Activated effector memory CD4-positive, alpha-beta T cell treated with anti-CD3 and anti-CD28 coated beads, Interleukin-2, amount 50 U/mL, for 16 hours (primary cell): ENCODE data around the gene TMEM243.
"Not testable (repeated sequence)": the region's sequence is repeated elsewhere in the genome, so short reads cannot be mapped to it uniquely, and the experiment has no call there.

Source experiments
- DNase-seq: peaks from one replicate; pipeline ENCODE4 v3.0.0-alpha.2; 2020

The TMEM243 gene

DNA sequence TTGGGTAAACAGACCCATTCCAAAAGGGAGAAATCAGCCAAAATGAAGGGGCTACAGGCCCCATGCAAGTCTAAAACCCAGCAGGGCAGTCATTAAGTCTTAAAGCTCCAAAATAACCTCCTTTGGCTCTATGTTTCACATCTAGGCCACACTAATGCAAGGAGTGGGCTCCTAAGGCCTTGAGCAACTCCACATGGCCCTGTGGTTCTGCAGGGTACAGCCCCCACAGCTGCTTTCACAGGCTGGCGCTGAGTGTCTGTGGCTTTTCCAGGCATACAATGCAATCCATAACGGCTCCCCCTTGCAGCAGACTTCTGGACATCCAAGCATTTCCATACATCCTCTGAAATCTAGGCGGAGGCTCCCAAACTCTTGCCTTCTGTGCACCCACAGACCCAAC lies 9.0 kb downstream of the TMEM243 start:
- DNase-seq, result no peak

DNA sequence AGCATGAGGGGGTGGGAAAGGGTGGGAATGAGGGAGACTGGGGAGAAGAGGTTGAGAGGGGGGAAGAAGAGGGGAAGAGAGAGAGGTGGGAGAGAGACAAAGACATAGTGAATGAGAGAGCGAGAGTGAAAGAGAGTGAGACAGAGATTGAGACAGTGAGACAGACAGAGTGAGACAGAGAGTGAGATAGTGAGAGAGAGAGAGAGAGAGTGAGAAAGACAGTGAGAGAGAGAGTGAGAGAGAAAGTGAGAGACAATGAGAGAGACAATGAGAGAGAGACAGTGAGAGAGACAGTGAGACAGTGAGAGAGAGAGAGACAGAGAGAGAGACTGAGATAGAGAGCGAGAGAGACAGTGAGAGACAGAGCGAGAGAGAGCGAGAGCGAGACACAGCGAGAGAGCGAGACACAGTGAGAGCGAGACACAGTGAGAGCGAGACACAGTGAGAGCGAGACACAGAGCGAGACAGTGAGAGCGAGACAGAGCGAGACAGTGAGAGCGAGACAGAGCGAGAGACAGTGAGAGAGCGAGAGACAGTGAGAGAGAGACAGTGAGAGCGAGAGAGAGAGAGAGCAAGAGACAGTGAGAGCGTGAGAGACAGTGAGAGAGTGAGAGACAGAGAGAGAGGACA lies 10.1 kb downstream of the TMEM243 start:
- DNase-seq, result no peak

DNA sequence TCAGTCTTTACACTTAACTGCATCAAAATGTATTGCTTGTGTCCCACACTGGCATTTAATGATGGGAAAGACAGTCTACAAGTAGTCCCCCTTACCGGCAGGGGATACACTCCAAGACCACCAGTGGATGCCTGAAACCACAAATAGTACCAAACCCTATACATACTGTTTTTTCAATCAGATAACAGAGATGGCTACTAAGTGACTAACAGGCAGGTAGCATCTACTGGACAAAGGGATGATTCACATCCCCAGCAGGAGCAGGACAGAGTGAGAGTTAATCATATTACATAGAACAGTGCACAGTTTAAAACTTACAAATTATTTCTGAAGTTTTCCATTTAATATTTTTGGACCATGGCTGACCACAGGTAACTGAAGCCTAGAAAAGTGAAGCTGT lies 13.2 kb downstream of the TMEM243 start:
- DNase-seq, result no peak

DNA sequence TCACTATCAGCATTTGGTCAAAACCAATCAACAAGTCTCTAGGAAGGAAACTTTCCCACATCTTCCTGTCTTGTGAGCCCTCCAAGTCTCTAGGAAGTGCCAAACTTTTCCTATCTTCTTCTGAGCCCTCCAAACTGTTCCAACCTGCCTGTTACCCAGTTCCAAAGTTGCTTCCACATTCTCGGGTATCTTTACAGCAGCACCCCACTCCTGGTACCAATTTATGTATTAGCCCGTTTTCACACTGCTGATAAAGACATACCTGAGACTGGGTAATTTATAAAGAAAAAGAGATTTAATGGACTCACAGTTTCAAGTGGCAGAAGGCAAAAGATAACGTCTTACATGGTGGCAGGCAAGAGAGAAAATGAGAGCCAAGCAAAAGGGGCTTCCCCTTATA lies 13.8 kb downstream of the TMEM243 start:
- not testable (repeated sequence) for DNase-seq

DNA sequence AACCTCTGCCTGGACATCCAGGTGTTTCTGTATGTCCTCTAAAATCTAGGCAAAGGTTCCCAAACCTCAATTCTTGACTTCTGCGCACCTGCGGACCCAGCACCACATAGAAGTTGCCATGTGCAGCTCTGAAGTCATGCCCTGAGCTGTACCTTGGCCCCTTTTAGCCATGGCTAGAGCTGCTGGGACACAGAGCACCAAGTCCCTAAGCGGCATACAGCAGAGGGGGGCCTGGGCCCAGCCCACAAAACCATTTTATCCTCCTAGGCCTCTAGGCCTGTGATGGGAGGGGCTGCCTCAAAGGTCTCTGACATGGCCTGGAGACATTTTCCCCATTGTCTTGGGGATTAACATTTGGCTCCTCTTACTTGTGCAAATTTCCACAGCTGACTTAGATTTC lies 14.6 kb downstream of the TMEM243 start:
- DNase-seq, result no peak

DNA sequence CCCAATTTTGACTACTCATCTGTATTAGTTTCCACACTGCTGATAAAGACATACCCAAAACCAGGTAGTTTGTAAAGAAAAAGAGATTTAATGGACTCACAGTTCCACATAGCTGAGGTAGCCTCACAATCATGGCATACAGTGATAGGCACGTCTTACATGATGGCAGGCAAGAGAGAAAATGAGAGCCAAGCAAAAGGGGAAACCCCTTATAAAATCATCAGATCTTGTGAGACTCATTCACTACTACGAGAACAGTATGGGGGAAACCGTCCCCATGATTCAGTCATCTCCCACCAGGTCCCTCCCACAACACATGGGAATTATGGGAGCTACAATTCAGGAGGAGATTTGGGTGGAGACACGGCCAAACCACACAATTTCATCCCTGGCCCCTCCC lies 15.6 kb downstream of the TMEM243 start:
- DNase-seq, result not testable (repeated sequence)

DNA sequence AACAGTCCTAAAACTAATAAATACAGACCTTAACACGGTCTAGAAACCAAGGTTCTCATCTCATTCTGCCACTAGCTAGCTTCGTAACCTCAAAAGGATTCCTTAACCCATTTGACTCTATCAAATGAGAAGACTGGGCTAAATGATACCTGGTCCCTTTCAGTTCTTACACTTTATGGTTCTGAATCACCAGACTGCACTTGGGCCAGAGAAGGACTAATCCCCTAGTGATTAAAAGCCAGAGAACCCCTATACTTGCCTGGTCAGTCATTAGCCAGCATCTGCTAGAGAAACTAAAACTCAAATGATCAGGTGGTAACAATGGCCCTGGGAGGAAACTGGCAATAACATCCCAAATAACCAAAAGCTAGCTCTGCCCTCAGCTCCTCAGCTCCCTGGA lies 16.8 kb downstream of the TMEM243 start:
- DNase-seq, result no peak

DNA sequence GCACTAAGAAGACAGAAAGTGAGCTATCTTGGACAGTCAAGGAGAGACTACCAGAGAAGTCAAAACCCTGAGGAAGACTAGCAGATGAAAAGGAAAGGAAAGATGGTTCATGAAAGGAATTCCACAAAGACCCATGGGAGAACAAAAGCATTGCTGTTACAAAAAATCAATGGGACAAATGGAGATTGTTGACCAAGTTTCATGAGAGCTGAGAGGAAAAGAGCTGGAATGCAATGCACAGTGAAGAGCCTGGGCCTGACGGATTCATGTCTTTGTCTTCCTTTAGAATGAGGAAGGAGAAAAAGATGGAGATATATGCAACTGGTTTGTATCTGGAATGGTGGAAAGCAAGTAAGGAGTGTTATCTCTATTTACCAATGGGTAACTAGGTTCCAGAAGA lies 17.3 kb downstream of the TMEM243 start:
- no peak for DNase-seq

DNA sequence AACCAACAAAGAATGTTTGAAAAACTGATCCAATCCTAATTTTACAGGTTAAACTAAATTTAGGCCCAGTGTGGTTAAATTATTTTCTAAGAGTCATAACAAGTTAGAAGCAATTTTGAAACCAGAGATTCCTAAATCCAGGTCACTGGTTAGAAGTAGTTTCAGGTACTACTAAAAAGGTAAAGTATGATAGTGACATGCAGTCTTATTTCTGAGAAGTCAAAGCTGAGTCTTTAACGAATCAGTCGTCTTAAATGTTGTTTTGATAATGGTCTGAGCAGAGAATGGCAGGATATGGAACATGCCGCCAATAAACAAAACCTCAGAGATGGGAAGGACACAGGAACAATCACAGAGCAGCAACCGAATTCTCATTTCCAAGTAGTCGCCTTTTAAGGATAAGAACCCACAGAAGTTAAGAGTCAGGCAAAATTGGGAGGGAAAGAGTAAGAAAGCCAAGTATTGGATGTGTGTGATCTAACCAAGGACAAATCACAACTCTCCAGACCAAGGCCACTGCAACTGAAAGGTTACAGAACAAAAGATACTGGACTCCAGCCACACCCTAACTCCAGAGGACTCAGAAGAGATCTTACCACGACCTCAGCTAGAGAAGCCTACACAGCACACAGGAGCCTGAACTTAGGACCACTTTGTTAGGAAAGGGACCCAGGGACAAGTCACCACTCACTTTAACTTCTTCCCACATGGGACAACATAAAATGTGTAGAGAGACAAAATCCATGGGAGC lies 19.7 kb downstream of the TMEM243 start:
- DNase-seq, result no peak

DNA sequence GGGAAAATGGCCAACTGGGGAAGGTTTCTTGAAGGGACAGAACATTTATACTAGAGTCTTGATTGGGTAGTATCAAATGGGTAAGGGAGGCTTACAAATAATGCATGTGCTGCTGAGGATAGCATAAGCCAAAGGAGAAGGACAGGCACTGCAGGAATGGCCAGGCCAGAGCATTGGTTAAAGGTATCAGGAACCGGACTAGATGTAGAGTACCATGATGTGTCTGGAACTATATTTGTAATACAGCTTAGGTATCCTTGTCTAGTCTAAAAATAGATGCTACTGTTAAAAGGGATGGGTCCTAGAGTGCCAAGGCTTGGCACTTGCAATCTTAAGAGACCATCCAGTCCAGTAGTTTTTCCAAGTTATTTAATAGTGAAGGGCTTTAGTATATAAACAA lies 20.3 kb downstream of the TMEM243 start:
- no peak for DNase-seq

DNA sequence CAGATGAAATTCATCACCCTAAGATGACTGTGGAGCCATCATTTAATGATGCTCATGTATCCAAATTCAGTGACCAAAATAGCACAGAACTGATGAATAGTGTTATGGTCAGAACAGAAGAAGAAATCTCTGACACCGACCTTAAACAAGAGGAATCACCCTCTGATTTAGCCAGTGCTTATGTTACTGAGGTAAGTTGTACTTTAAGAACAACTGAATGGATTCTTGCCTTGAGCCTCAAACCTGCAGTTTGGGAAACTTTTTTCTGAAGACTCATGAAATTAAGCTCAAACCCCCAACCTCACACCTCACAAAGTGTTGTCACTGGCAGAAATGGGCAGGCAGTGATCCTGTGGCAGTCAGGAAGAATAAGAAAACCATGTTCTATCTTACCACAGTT lies 25.6 kb downstream of the TMEM243 start:
- no peak for DNase-seq

DNA sequence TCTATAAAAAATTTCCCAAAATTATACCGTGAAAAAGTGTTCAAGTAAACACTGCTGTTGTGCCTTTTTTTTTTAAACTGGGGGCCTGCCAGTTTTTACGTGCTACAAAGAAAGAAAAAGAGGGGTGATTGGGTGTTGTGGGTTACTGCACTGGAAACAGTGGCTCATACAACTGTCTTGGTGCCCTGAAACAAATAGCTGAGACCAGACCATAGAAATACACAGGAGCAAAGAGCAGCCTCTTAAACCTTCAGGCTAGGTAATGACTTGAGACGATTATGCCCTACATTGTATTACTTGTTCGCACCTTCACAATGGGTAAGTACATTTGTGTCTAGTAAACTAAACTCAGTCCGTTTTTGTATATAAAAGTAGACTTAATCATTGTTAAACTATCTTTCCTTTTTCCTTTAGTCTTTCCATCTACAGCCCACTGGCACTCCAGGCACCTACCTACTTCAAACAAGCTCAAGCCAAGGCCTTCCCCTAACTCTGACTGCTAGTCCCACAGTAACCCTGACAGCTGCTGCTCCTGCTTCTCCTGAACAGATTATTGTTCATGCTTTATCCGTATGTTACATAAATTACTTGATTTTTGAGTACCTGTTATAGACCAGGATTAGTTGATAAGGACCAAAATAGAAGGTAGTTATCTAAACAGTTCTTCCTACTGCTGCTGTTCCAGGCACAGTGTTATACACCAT lies 26.6 kb downstream of the TMEM243 start:
- no peak for DNase-seq

DNA sequence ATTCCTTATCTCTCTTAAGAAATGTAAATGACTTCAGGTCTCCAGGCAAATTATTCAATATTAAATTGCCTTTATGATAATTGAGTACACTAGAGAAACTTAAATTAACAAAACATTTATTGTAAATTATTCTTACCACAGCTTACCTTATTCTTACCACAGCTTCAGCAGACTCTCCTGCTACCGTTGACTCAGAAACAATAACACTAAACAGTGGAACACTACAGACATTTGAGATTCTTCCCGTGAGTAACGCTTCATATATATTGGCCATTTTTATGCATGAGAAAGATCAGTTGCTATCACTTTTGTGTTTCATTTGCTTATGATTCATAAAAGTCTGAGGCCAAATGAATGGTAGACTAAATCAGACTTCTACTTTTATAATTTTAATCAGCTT lies 28.7 kb downstream of the TMEM243 start:
- no peak for DNase-seq

DNA sequence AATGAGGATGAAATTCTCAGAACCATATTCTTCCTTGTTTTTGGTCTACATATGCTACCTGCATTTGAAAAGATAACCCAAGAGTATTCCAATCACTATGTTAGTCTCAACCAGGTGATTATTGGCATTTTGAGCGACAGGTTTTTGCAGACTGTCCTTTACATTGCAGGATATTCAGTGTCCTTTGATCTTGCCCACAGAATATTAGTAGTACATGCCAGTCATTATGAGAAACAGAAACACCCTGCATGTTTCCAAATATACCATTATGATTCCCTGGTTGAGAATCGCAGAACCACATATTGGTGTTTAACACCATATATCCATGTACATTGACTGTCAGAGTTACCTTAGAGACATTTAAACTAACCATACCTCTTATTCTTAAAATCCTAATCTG lies 30.6 kb downstream of the TMEM243 start:
- no peak for DNase-seq

DNA sequence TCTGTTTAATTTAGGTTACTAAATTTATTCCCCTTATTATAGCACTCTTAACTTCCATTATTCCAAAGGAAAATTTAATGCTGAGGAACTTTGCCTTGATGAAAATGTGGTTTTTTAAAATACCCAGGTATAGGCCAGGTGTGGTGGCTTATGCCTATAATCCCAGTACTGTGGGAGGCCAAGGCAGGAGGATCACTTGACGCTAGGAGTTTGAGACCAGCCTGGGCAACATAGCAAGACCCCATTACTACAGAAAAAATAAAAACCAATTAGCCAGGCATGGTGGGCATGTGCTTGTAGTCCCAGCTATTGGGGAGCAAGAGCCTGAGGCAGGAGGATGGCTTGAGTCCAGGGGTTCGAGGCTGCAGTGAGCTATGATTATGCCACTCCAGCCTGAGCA lies 32.4 kb downstream of the TMEM243 start:
- DNase-seq, result no peak

DNA sequence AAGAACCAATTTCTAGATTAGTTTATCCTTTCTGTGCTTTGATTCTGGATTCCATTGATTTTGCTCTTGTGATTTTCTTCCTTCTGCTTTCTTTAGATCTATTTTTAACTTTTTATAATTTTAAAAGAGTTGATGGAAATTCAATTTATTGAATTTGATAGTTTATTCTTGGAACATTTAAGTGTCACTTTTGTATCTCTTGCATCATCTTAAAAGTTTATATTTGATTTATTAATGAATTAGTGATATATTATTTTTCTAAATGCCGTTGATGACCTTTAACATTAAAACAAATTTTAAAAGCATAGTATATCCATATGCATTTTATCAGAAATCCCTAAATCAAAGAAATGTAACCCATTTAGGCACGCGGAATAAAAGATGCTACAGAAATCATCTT lies 40.4 kb downstream of the TMEM243 start:
- no peak for DNase-seq

DNA sequence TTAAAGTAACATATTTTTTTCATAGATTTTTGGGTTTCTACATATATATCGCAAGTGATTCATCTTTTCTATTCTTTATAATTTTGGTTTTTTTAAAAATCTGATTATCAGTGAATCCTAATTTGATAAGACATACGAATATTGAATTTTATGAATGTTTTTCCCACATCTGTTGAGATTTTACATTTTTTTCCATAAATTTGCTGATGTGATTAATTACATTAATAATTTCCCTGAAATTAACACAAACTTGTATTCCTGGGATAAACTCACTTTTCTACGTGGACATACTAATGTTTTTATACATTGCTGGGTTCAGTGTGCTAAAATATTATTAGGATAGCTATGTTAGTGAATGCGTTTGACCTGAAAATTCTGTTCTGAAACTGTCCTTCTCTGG lies 41.2 kb downstream of the TMEM243 start:
- DNase-seq, result no peak

DNA sequence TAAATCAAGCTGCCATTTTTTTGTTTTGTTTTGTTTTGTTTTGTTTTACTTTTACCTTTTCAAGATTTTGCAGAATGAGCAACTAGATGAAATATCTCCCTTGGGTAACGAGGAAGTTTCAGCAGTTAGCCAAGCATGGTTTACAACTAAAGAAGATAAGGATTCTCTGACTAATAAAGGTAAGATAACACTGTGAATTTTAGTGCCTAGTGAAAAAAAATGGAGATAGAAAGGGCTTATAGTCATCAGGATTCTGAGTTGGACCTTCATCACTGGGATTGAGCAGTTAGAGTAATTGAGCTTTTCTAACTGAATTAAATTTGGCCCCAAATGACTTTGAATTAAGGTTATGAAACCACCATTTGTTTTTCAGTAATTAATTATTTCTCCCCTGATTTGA lies 46.1 kb downstream of the TMEM243 start:
- DNase-seq, result no peak

DNA sequence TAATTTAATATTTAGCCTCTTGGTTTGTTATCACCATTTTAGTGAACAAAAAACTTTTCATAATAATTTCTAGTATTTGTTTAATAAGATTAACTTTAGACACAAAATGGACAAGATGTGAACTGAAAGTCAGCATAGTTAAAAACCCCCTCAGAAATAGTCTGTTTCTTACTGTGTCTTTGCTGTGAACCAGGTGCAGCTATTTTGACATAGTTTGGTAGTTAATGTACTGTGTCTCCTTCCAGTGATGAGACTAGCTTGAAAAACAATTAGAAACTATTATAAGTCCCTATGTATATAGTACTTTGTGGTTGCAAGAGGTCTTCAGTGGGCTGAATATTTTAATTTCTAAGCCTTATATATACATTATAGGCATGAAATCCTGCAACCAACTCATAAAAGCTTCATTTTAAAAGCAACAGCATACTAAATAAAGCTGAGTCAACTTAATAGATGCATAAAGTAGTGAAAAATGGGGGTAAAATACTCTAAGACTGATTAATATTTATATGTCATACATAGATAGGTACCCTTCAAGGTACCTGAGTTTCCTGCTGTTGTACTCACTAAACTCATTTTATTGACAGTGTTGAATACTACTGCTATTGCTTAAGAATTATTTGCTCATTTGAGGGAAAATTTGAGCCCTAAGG lies 48.1 kb downstream of the TMEM243 start:
- no peak for DNase-seq

DNA sequence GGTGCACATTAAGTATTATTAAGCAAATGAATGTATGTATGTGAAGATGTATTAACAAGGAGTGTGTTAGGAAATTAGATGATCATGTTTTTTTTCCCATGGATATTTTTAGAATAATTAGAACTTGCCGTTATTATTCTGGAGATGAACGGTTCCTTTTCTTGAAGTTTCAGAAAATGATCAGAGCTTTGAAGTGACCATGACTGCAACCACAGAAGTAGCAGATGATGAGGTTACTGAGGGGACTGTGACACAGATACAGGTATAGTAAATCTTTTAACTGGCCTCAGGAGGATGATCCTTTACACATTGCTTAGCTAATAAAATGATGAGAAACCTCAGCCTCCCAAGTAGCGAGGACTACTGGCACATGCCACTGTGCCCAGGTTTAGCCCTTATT lies 48.7 kb downstream of the TMEM243 start:
- DNase-seq, result no peak

DNA sequence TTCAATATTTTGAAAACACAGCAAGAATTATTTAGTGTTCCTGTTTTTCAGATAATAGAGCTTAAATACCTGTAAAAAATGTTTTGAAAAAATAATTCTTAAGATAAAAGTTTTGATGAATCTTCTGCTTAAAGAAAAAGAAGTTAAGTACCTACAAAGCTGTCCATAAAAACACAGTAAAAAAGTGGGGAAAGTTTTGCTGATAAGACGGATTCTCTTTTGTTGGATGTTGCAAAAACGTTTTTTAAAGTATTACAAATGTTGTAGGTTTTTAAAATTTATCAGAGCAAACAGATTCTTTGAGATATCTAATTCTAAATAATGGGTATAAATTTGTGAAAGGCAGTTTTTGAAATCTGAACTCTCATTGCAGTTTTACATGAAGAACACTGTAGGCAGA lies 55.1 kb downstream of the TMEM243 start:
- no peak for DNase-seq

DNA sequence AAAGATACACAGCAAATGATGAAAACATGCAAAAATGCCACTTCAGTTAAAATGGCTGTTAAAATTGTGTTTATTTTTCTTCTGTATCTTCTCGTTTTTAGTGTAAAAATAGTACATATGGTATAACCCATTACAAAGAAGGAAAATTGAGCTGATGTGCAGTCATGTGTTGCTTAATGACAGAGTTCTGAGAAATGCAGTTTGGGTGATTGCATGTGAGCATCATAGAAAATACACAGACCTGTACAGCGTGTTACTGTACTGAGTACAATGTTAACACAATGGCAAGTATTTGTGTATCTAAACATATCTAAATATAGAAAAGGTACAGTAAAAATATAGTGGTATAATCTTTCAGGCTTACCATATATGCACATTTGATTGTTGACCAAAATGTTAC lies 60.0 kb downstream of the TMEM243 start:
- DNase-seq, result no peak

DNA sequence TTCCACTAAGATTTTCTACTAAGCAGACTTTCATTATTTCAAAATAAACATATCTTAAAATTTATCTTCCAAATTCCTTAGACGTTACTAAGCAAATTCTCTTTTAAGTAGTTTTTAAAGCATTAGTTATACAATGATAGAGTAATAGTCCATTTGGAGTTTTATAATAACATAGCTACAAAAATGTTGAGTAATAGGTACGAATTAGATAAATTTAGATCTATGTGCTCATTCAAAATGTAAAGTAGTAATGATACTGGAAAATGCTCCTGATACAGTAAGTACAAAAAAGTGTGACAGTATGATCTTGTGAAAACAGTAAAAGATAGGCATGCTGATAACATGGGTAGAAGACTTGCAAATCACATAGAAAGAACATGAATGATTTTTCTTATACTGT lies 62.8 kb downstream of the TMEM243 start:
- DNase-seq, result no peak

DNA sequence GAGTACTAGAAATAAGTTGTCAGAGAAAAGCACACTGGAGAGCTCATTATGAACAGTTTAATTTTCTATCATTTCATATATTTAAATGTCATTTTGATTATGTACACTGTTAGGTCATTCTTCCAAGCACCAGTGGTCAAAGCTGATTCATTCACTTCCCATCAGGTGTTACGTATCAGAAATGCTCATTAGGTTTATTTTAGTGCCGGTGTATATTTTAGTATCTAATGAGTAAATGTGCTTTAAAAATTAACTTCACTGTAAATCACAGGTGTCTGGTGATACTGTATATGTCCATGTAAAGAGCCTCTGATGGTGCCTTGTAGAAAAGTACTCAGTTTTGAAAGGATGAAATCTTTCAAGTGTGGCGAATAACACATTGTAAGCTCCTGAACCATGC lies 63.7 kb downstream of the TMEM243 start:
- DNase-seq, result no peak
